T-helper 17 cell (primary cell): ENCODE measurements around the gene KY. TPM values are rescaled to one million over a fixed set of nuclear protein-coding genes. Genes with fewer than 3 reads are reported as not detected.

Experiments
- ATAC-seq: fragments of 150-1000 bp; cut with Tn5 transposase; 2 replicates; pipeline ENCODE4 v1.10.0; 2021; ENCODE audit warnings: mild to moderate bottlenecking, moderate library complexity
- DNase-seq, 3 donors: peaks; one replicate each; pipeline versions ENCODE4 v3.0.0 to v3.0.0-alpha.2; 2020 to 2021
- H3K9me3 ChIP-seq: one replicate; pipeline ENCODE4 v1.7.0; 2013; ENCODE audit warnings: low read length, mild to moderate bottlenecking; ENCODE audit not compliant: control insufficient read depth, poor library complexity, severe bottlenecking
- H3K27ac Mint-ChIP-seq: one replicate; pipeline ENCODE4 v1.8.0; 2022; ENCODE audit warnings: mild to moderate bottlenecking, moderate library complexity, mixed read lengths
- H3K27me3 Mint-ChIP-seq: one replicate; pipeline ENCODE4 v1.8.0; 2022; ENCODE audit warnings: mixed read lengths
- H3K36me3 Mint-ChIP-seq: one replicate; pipeline ENCODE4 v1.8.0; 2022; ENCODE audit warnings: low read depth, mixed read lengths
- H3K4me1 Mint-ChIP-seq: one replicate; pipeline ENCODE4 v1.8.0; 2022; ENCODE audit warnings: mild to moderate bottlenecking, mixed read lengths
- H3K4me3 Mint-ChIP-seq: one replicate; pipeline ENCODE4 v1.8.0; 2022; ENCODE audit warnings: mild to moderate bottlenecking, moderate library complexity, mixed read lengths
- total RNA-seq, 4 donors: library from RNA in 2 of 4; stranded (reverse) in 2 of 4; gene quantifications; one replicate each; pipeline ENCODE4 v1.2.3 and lab custom pipeline; 2022 to 2026

The KY gene
- total RNA-seq, 2 donors from 2014 or later, result not detected

DNA sequence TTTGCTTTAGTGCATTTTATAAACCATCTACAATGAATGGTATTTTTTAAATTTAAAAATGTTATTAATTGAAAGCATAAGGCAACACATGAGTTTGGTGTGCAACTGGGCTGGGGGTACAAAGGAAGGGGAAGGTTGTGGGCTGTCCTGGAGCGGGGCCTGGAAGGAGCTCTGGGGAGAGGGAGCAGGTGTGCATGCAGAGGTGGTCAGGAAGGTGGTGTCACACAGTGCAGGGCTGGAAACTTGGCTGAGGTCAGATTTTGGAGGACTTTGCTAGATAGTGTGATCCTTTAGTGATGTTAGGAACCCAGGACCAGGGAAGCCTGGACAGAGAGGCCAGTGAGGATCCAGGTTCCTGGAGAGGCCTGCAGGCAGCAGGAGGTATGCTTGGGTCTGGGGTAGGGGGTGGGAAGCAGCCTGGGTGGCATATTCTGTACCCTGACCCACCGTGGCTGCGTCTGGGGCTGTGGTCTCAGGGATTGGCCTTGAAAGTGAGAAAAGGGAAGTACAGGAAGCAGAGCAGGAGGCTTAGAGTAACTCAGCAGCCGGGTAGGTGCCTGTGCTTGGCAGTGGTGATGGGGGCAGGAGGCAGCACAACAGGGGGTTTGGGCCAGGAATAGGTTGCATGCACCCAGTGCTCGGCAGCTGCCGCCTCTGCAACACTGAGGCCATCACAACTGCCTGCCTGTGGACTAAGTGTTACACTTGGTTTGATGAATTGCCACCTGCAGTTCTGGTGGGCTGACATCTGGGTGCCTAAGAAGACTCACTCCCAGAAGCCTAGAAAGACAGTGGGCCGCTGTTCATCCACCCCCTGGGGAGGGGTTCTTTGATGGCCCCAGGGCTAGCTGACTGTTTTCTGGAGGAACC is 33.0 kb downstream of the KY start:
- peaks cover 9% of the 10 kb centered on the region for H3K27me3 Mint-ChIP-seq
- peaks cover 11% of the 10 kb centered on the region for H3K4me1 Mint-ChIP-seq
- H3K4me3 Mint-ChIP-seq, result no peak overlapping the region
- no peak for DNase-seq
- no peaks in the 10 kb centered on the region for H3K9me3 ChIP-seq
- H3K36me3 Mint-ChIP-seq, result no peaks in the 10 kb centered on the region
- H3K27ac Mint-ChIP-seq, result no peak overlapping the region
- ATAC-seq, result no peak

DNA sequence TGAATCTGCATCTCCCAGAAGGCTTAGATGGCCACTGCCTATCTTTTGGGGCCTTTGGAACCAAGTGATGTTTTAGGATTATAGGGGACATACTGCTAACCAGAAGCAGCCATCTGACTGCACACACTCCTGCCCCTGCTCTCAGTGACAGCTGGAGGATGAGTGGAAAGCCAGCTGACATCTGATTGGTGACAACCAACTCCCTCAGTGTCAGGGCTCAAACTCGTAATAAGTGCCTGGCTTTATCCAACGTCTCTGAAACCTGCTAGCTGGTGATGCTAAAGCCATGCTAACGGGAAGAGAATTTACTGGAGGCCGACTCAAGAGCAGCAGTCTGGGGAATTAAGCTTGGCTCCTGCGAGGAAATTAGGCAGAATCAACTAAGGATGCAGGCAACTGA is 35.1 kb downstream of the KY start:
- H3K9me3 ChIP-seq, result no peaks in the 10 kb centered on the region
- no peaks in the 10 kb centered on the region for H3K36me3 Mint-ChIP-seq
- H3K4me3 Mint-ChIP-seq, result no peak overlapping the region
- no peak overlapping the region for H3K27ac Mint-ChIP-seq
- H3K4me1 Mint-ChIP-seq, result peaks cover 4% of the 10 kb centered on the region
- peaks cover 17% of the 10 kb centered on the region for H3K27me3 Mint-ChIP-seq
- no peak for DNase-seq
- no peak for ATAC-seq

DNA sequence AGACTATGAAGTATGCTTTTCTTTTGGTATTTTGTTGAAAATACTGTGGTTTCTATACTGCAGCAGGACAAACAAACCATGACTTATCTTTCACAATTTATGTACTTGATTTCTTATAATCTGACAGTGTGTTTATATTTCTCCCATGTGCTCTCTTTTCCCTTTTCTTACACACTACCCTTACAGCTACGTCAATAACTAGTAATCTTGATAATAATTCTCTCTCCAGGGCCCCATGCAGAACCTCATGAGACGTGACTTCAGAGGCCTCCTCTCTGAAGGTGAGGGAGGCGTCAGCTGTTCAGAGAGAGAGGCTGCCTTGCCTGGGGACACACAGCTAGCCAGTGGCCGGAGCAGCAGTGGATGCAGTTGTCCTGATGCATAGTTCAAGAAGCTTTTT is 35.9 kb downstream of the KY start:
- Mint-ChIP-seq H3K4me1 (peaks cover 4% of the 10 kb centered on the region), H3K36me3 (no peaks in the 10 kb centered on the region), H3K4me3 (no peak overlapping the region), H3K27me3 (peaks cover 23% of the 10 kb centered on the region), H3K27ac (no peak overlapping the region)
- ATAC-seq (no peak), DNase-seq (no peak)
- H3K9me3 ChIP-seq, result no peaks in the 10 kb centered on the region

DNA sequence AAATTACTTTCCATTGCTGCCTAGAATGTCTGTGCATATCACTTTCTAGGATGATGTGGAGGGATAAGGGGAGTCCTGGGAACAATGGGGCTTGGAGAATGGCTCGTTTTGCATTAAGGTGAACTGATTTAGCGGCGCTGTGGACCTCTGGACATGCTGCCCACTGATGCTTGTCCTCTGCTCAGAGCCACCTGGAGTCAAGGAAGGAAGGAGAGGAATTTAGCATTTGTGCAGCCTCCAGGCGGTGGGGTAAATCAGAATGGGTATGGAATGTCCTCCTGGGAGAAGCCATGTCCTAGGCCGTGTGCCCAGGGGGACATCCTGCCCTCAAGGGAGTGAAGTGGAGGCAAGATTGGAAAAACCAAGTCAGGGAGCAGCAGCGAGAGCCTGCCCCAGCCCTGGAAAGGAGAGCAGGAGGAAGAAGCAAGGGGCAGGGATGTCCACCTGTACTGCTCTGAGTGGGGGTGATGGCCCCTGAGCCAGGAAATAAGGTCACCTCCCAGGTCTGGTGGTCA is 37.8 kb downstream of the KY start:
- no peaks in the 10 kb centered on the region for H3K9me3 ChIP-seq
- H3K4me1 Mint-ChIP-seq, result peaks cover 4% of the 10 kb centered on the region
- ATAC-seq (no peak), DNase-seq (no peak)
- no peak overlapping the region for H3K27ac Mint-ChIP-seq
- H3K36me3 Mint-ChIP-seq, result peaks cover 2% of the 10 kb centered on the region
- H3K27me3 Mint-ChIP-seq, result peaks cover 40% of the 10 kb centered on the region
- no peak overlapping the region for H3K4me3 Mint-ChIP-seq

DNA sequence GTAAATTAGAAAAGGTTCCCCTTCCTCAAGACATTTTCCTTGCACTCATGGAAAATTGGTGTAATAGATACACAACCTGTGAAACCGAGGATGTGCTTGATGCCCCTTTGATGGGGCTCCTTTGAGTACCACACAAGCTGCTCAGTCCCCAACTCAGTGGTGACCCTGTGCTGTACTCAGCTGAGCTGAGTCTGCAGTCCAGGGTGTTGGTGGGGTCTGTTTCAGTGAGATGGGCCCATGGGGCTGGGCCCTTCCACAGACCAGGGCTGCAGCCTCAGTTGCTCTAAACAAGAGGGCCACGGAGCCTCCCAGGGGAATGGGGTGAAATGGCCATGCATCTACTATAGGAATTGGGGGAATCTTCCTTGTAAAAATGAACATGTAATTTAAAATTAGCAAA is 39.3 kb downstream of the KY start:
- H3K27ac Mint-ChIP-seq, result no peak overlapping the region
- DNase-seq, result no peak
- H3K4me1 Mint-ChIP-seq, result peaks cover 4% of the 10 kb centered on the region
- ATAC-seq, result no peak
- H3K36me3 Mint-ChIP-seq, result peaks cover 2% of the 10 kb centered on the region
- H3K4me3 Mint-ChIP-seq, result no peak overlapping the region
- no peaks in the 10 kb centered on the region for H3K9me3 ChIP-seq
- peaks cover 47% of the 10 kb centered on the region for H3K27me3 Mint-ChIP-seq

DNA sequence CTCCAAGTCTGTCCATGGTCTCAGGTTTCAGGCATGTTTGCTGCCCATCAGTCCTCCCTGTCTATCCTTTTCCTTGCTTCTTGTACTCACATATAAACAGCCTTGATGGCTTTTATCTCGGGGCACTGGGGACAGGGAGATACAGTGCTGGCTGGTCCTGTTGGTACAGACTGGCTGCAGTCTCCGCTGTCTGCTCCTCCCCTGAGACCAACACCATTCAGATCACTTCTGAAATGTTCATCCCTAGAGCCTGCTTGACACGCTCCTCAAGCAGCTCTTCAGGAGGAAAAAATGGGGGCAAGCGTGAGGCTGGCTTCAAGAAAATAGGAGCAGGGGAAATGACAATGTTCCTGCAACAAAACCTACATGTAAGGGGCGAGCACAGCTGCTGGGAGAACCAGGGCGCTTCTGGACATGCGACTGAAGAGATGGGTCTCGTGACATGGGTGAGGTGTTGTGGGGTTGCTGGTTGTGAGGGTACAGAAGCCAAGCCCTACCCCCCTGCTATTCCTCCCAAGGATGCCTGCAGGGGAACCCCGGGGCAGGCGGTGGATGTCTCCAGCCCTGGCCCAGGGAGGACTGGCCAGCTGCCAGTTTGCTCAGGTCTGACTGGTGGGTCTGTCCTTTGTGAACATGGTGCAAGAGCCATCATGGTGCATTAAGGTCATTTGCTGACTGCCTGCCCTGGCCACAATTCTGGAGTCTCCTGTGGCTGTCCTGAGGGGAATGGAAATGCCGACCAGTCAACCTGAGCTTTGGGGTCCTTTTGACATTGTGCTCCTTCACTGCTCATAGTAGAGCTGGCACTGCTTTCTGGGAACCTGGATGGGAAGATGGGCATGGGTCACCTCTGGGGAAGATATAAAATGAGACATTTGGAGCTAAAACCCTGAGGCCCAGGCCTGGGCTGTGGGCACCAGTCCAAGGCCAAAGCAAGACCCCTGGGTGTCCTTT is 40.1 kb downstream of the KY start:
- no peak for DNase-seq
- Mint-ChIP-seq H3K4me3 (no peak overlapping the region), H3K4me1 (peaks cover 6% of the 10 kb centered on the region), H3K36me3 (peaks cover 2% of the 10 kb centered on the region), H3K27me3 (peaks cover 56% of the 10 kb centered on the region), H3K27ac (no peak overlapping the region)
- ATAC-seq, result no peak
- no peaks in the 10 kb centered on the region for H3K9me3 ChIP-seq

DNA sequence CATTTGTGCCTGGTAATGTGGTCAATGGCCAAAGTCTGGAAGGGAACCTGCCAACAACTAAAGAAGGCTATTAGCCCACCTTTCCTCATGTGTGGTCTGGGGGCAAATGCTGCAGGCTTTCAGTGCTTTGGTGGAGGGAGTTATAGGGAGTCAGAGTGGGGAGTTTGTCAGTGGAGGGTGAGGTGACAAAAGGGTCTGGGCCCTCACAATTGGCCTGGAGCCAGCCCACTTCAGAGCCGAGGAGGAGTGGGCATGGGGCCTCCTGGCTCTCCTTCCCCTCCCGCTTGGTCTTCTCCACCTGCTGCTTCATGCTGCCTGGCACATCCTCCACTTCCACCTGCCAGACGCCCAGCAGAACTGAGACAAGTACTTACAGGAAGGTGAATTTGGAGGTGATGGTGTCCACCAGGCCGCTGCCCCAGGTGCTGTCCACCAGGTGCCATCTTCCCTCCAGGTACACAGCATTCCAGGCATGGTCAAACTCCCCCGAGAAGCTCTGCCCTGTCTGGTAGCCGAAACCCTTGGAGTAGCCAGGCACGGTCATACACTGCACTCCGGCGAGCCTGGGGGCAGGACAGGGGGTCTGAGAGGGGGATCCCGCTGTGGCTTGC is 40.9 kb downstream of the KY start:
- no peak for DNase-seq
- Mint-ChIP-seq H3K27me3 (peaks cover 63% of the 10 kb centered on the region), H3K27ac (no peak overlapping the region), H3K4me3 (no peak overlapping the region), H3K36me3 (peaks cover 2% of the 10 kb centered on the region), H3K4me1 (peaks cover 6% of the 10 kb centered on the region)
- no peak for ATAC-seq
- H3K9me3 ChIP-seq, result no peaks in the 10 kb centered on the region

DNA sequence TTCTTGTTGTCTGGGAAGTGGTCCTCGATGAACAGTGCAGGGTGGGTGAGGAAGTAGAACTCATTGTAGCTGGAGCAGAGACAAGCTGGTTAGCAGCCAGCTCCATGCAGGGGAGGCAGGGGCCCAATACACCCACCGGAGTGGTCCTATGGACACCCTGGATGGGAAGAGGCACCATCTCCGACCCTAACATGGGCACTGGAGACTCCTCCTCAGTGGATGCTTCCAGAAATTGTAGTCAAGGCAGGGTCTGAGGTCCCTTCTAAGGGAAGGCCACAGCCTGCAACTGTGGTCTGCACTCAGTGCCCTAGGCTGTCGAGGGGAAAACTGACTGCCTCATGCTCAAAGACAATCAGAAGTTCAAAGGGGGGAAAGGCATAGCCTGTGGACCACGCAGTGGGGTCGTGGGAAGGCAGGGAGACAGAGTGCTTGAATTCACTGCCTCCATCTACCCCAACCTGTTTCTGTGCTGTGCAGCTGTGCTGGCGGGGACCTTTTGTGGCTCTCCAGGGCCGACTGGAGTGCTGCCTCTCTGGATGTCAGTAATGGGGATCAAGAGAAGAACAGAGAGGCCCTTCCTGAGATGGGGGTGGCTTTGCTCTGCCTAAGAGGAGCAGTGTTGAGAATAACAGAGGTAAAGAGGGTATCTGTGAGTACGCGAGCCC is 41.9 kb downstream of the KY start:
- DNase-seq, result no peak
- peaks cover 6% of the 10 kb centered on the region for H3K4me1 Mint-ChIP-seq
- peaks cover 2% of the 10 kb centered on the region for H3K36me3 Mint-ChIP-seq
- H3K27ac Mint-ChIP-seq, result no peak overlapping the region
- H3K4me3 Mint-ChIP-seq, result no peak overlapping the region
- ATAC-seq, result no peak
- peaks cover 63% of the 10 kb centered on the region for H3K27me3 Mint-ChIP-seq
- no peaks in the 10 kb centered on the region for H3K9me3 ChIP-seq

DNA sequence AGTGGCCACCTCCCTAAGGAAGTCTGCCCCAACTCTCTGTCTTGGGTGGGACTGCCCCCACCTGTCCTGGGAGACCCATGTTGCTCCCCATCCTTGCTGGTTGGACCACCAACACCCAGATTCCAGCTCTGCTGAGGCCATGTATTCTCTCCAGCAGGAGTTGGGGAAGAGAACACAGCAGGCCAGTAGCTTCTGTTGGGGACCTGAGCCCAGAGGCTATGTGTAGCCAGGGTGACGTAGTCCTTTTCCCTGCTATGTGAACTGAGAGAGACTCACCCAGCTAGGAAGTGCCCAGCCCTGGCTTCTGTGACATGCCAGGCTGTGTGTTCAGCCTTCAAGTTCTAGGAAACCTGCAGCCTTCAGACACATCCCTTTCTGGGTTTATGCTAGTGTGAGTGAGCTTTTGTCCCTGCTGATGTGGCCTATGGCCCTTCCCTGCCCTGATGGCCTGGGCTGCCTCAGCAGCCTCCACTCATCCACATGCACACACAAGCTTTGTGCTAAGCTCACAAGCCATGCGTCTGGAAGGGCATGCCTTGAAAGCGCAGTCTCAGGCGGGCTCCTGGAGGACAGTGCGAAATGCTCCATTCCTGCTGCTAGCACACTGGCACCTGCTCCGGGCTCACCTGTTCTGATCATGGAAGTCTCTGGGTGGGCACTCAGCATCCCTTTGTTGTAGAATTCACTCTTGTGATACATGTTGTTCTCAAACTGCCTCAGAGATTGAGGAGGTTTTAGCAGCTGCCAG is 42.6 kb downstream of the KY start:
- H3K9me3 ChIP-seq, result no peaks in the 10 kb centered on the region
- no peak for ATAC-seq
- peaks cover 2% of the 10 kb centered on the region for H3K36me3 Mint-ChIP-seq
- no peak for DNase-seq
- peaks cover 58% of the 10 kb centered on the region for H3K27me3 Mint-ChIP-seq
- no peak overlapping the region for H3K27ac Mint-ChIP-seq
- H3K4me1 Mint-ChIP-seq, result peaks cover 6% of the 10 kb centered on the region
- H3K4me3 Mint-ChIP-seq, result no peak overlapping the region

DNA sequence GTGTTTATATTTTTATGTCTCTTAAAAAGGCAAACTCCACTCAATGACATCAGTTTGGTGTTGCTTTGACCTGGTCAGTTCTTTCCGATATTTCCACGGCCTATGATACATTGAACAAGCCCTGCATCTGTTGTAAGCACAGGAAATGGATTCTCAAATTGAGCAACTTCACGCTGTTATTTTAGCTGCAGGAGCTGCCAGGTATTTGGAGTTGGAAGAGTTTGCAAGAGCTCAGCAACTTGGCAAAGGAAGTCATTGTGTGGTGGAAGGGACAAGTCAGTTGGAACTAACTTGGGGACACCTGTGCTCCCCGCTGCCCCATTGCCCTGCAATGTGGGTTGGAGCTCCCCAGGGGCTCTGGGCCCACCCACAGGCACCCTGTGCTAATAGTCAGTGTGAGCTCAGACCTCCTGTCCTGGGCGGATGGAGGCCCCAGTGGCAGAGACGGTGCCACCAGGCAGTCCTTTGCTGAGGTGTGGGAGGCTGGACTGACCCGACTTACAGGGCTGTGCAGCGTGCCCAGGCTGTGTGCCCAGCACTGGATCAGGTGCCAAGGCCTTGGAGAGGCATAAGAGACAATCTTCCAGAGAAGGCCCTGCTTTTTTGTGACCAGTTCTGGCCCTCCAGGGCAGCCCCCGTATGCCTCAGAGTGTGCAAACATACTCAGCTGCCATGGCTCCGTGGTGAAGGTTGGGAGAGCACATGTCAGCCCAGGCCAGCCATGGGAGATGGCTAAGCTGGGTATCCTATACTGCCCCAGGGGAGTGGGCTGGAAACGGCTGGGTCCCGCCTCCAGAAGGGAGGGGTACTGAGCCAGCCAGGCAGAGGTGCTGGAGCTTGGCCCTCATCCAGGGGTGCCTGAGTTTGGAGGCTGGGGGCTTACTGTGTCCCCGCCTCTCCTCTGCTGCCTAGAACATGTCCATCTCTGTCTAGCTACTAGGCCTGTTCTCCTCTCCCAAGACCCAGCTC is 43.5 kb downstream of the KY start:
- DNase-seq (no peak), ATAC-seq (no peak)
- no peaks in the 10 kb centered on the region for H3K9me3 ChIP-seq
- Mint-ChIP-seq H3K4me3 (no peak overlapping the region), H3K27ac (no peak overlapping the region), H3K4me1 (peaks cover 6% of the 10 kb centered on the region), H3K27me3 (peaks cover 54% of the 10 kb centered on the region), H3K36me3 (peaks cover 2% of the 10 kb centered on the region)
